GM19372 (cell line): Measurements from ENCODE around the gene TIGD1.
"Not testable (repeated sequence)": the region's sequence is repeated elsewhere in the genome, so short reads cannot be mapped to it uniquely, and the experiment has no call there.

Experiments
- ATAC-seq: cut with Tn5 transposase; IDR thresholded peaks from one replicate; pipeline ENCODE4 v1.9.1; 2021; ENCODE audit warnings: mild to moderate bottlenecking, low read depth, moderate library complexity; ENCODE audit not compliant: unreplicated experiment

TIGD1 gene

GRCh38 chr2:232571026-232571474 is 20.7 kb upstream of the TIGD1 start:
- no peak for ATAC-seq

GRCh38 chr2:232570481-232570880 is 20.1 kb upstream of the TIGD1 start:
- ATAC-seq, result not testable (repeated sequence)

- no peak for ATAC-seq
Observed at GRCh38 chr2:232569541-232569940, 19.2 kb upstream of the TIGD1 start.

GRCh38 chr2:232568161-232568560 is 17.8 kb upstream of the TIGD1 start:
- ATAC-seq, result no peak

GRCh38 chr2:232567721-232568120 is 17.4 kb upstream of the TIGD1 start:
- no peak for ATAC-seq

- no peak for ATAC-seq
Observed at GRCh38 chr2:232563580-232563979, 13.2 kb upstream of the TIGD1 start.

- ATAC-seq, result no peak
Observed at GRCh38 chr2:232562515-232563151, 12.3 kb upstream of the TIGD1 start.

- ATAC-seq, result no peak
Observed at GRCh38 chr2:232556426-232556825, 6.1 kb upstream of the TIGD1 start.

- ATAC-seq, result no peak
Observed at GRCh38 chr2:232551776-232552175, 1.4 kb upstream of the TIGD1 start.

- no peak for ATAC-seq
Observed at GRCh38 chr2:232551250-232551638, 887 bp upstream of the TIGD1 start.

- ATAC-seq, result no peak
Observed at GRCh38 chr2:232549655-232550353, 553 bp downstream of the TIGD1 start.

- no peak for ATAC-seq
Observed at GRCh38 chr2:232547991-232548390, 2.4 kb downstream of the TIGD1 start.

- ATAC-seq, result no peak
Observed at GRCh38 chr2:232545511-232546375, 4.6 kb downstream of the TIGD1 start.

- ATAC-seq, result no peak
Observed at GRCh38 chr2:232544674-232545073, 5.7 kb downstream of the TIGD1 start.

GRCh38 chr2:232543928-232544631 is 6.3 kb downstream of the TIGD1 start:
- no peak for ATAC-seq

- ATAC-seq, result no peak
Observed at GRCh38 chr2:232543491-232543890, 6.9 kb downstream of the TIGD1 start.

GRCh38 chr2:232542715-232543467 is 7.5 kb downstream of the TIGD1 start:
- no peak for ATAC-seq

GRCh38 chr2:232541961-232542714 is 8.2 kb downstream of the TIGD1 start:
- no peak for ATAC-seq
